ENCODE results near the gene AFF2.

- TF ChIP-seq CTCF (IDR thresholded peaks at IDR 0.05) (no peak), EP300 (IDR thresholded peaks at IDR 0.05) (no peak), POLR2A (IDR thresholded peaks at IDR 0.05) (no peak)
These were observed 67.4 kb downstream of the AFF2 start for GRCh38 chrX:148567779-148568178.
